GM18498 (cell line): ENCODE data around the gene RAPGEF5.
"Not testable (repeated sequence)": the region's sequence is repeated elsewhere in the genome, so short reads cannot be mapped to it uniquely, and the experiment has no call there.

ENCODE experiments used
- ATAC-seq: cut with Tn5 transposase; IDR thresholded peaks from one replicate; pipeline ENCODE4 v1.9.1; 2021; ENCODE audit warnings: mild to moderate bottlenecking, moderate library complexity; ENCODE audit not compliant: unreplicated experiment

RAPGEF5 gene

DNA sequence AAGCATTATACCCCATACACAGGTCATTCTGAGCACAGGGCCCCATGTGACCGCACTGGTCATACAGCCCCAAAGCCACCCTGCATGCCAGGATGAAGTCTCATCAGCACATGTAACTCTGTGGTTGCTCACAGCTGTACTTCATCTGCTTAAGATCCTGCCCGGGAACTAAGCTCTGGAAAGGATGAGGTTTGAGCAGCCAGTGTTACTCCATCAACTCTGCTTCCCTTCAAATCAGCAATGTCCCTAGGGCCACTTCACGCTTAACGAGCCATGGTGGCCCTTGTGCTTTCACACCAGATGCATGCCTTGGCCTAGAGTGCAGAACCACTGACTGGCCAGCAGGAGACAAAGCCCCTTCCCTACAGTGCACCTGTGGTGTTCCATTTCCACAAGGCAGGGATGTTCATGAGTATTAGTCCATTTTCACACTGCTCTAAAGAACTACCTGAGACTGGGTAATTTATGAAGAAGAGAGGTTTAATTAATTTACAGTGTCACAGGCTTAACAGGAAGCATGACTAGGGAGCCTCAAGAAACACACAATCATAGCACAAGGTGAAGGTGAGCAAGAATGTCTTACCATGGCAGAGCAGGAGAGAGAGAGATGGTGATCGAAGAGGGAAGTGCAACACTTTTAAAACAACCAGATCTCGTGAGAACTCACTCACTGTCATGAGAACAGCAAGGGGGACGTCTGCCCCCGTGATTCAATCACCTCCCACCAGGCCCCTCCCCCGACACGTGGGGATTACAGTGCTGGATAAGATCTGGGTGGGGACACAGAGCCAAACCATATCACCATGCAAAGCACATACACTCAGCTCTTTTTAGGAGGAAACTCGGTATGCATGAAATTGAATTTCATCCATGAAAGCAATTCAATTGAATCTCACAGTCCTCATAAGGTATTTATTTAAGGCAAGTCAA lies 262.3 kb downstream of the RAPGEF5 start:
- ATAC-seq = no peak

DNA sequence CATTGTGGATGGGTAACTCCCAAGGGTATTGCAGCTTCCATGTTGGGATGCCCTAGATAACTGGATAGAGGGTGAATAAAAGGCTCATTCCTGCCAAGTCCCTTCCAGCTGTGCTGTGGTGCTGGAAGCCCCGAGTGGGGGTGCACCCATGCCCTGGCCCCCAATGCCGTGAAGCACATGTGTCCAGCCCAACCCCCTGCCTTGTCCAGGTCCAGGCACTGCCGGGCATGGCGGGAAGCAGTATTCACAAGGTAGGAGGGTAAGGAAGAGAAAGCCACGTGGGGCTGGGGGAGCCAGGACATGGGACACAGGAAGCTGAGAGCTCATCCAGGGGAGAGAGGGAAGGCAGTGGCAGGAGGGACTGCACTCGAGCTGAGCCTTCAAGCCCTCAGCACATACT lies 263.0 kb downstream of the RAPGEF5 start:
- no peak for ATAC-seq

DNA sequence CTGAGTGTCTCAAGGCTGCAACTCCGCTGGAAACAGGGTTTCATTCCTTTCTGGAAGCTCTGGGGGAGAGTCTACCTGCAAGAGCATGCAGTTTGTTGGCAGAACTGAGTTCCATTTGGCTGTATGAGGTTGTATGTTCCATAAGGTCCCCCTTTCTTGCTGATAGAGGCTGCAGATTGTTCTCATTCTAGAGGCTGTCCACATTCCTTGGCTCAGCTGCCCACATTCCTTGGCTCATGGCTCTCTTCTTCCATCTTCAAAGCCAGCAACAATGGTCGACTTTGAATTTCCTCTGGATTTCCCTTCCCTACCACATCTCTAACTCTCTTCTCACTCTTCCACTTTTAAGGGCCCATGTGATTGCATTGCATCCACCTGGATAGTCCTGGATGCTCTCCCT lies 264.0 kb downstream of the RAPGEF5 start:
- ATAC-seq = no peak

DNA sequence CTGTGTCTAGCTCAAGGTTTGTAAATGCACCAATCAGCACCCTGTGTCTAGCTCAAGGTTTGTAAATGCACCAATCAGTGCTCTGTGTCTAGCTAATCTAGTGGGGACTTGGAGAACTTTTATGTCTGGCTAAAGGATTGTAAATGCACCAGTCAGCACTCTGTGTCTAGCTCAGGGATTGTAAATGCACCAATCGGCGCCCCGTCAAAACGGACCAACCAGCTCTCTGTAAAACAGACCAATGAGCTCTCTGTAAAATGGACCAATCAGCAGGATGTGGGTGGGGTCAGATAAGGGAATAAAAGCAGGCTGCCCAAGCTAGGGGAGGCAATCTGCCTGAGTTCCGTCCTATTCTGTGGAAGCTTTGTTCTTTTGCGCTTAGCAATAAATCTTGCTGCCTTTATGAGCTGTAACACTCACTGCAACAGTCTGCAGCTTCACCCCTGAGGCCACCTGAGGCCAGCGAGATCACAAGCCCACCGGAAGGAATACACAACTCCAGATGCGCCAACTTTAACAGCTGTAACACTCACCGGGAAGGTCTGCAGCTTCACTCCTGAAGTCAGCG lies 265.9 kb downstream of the RAPGEF5 start:
- ATAC-seq = not testable (repeated sequence)

DNA sequence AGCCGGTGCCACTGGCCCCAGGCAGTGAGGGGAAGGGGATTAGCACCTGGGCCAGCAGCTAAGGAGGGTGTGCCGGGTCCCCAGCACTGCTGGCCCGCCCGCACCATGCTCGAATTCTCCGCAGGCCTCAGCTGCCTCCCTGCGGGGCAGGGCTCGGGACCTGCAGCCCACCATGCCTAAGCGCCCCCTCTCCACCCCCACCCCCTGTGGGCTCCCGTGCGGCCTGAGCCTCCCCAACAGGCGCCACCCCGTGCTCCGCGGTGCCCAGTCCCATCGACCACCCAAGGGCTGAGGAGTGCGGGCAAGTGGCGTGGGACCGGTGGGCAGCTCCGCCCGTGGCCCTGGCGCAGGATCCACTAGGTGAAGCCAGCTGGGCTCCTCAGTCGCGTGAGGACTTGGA lies 266.4 kb downstream of the RAPGEF5 start:
- ATAC-seq = no peak

DNA sequence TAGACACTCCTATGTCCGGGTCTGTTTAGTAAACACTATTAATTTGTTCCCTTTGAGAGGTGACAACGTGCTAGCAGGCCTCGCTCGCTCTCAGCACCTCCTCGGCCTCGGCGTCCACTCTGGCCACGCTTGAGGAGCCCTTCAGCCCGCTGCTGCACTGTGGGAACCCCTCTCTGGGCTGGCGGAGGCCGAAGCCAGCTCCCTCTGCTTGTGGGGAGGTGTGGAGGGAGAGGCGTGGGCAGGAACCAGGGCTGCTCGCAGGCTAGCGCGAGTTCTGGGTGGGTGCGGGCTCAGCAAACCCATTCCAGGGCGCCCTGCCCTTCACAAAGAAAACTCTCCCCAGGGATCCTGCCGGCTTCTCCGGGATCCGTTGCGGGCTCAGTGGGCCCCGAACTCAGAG lies 266.8 kb downstream of the RAPGEF5 start:
- ATAC-seq = no peak

DNA sequence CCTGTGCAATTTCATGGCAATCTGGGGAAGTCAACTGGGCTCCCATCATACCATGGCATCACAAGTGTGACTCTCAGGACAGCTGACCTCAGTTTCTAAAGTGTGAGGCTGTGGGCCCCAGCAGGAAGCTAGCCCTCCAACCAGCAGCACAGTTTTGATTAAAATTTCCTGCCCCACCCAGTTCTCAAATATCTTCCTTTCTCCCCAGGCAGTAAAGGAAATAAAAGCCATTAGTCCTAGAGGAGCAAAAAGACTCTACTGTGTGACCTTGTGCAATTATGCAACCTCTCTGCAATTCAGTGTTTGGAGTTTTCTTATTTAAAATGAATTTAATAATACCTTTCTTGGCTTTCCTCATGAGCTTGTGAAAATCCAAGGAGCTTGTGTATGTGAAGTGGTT lies 268.1 kb downstream of the RAPGEF5 start:
- ATAC-seq = no peak

DNA sequence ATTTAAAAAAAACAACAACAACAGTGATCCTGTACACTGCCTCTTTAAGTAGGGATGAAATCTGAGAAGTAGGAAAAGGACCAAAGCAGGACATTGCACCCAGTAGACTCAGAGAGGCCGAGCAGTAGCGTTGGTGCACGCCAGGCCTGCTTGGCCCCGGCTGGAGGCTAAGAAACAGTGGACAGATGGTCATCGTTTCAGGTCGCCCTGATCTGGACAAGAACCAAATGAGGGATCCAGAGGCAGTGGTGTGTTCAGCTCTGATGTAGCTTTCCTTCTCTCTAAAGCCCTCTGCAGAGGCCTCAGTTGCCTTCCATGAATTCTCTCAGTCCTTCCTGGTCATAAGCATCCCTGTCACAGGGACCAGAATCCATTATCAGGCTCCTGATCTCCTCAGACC lies 269.1 kb downstream of the RAPGEF5 start:
- ATAC-seq = no peak

DNA sequence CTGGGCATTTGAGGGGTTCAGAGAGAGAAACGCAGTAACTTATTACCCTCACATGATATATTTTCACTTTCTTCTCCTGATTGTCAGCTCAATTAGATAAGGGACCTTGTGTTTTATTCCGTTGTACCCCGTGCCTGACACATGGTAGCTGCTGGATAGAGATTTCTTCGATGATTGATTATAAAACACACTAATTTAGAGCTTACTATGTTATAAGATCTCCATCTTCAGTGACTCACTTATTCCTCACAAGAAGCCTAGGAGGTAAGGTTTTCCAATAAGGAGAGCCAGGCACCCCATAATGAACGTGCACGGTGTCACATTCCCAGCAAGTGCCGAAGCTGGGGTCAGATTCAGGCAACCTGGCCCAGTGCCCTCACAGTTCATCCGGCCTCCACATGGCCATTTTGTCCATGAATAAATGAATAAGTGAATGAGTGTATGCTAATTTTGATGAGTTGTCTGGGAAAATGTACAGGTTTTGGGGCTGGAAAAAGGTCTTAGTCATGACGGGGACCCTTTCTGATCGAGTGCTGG lies 273.2 kb downstream of the RAPGEF5 start:
- ATAC-seq = no peak

DNA sequence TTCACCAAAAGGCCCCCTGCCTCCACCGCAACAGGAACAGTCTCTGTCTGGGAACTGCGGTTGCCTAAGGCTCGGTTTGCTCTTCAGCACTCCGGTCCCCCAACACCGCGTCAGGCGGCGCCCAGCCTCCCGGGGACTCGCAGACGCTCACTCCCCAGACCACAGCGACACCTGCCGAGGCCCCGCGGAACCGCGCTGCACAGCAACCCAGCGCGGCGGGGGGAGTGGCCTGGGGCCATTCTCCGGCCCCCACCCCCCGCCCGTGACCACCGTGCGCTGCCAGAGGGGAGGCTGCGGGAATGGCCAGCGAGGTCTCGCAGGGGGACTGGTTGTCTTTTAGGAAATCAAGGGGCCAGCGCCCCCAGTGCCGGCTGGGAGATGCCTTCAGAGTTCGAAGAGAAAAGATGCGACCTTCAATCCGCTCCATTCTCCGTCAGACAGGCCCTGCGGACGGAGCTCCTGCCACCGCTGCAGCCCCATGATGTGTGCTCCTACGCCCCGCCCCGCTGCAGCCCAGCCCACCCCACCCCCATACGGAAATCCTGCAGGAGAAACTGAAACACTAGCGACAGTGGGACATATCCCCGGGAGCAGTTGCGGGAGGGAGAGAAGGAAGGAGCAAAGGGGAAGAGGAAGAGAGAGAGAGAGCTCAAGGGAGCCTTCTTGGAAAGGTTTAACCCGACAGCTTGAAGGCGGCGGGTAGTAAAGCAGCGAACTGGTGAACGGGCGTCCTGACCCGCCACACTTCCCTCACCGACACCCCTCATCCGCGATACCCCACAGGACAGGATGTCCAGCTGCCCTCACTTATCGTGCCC lies 273.9 kb downstream of the RAPGEF5 start:
- peak; percentile 99 for ATAC-seq

DNA sequence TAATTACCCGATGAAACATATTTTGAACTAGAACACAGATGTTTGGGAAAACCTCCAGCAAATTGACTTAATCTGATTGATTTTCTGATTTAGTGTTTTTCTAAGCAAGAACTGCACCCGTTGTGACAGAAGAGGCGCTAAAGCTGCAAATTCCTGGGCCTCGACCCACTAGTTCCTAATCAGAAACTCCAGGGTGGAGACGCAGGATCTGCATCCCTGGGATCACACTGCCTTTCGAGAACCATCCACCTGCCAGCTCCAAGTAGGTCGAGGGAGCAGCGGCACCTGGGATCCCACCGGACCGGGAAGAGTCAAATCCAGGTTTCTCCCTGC lies 274.4 kb downstream of the RAPGEF5 start:
- ATAC-seq = peak; percentile 7

DNA sequence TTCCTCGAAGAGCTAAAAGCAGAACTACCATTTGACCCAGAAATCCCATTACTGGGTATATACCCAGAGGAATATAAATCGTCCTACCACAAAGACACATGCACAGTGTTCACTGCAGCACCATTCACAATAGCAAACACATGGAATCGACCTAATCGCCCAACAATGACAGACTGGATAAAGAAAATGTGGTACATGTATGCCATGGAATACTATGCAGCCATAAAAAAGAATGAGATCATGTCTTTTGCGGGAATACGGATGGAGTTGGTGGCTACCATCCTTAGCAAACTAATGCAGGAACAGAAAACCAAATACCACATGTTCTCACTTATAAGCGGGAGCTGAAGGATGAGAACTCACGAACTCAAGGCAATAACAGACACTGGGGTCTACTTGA lies 276.7 kb downstream of the RAPGEF5 start:
- not testable (repeated sequence) for ATAC-seq

DNA sequence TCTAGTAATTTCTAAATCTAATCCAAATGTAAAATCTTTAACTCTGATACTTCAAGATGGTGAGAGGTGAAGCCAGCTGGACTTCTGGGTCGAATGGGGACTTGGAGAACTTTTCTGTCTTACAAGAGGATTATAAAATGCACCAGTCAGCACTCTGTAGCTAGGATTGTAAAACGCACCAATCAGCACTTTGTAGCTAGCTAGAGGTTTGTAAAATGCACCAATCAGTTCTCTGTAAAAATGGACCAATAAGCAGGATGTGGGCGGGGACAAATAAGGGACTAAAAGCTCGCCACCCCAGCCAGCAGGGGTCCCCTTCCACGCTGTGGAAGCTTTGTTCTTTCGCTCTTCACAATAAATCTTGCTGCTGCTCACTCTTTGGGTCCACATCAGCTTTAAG lies 278.1 kb downstream of the RAPGEF5 start:
- not testable (repeated sequence) for ATAC-seq

DNA sequence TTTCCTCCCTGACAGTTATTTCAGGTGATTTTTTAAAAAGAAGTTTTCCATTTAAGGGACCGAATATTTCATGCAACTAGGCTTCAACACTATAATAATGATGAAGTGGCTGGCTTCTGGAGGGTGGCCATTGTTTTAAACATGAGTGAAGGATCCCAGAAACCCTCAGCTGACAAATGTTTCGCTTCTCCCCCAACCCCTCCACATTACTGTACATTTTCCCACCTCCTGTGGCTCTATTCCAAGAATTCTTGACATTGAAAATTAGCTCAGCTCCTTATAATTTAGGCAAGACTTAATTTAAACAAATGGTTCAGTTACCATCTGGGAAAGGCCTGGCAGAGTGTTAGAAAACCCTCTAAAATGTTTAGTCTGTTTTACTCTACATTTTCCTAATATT lies 281.4 kb downstream of the RAPGEF5 start:
- ATAC-seq = no peak

DNA sequence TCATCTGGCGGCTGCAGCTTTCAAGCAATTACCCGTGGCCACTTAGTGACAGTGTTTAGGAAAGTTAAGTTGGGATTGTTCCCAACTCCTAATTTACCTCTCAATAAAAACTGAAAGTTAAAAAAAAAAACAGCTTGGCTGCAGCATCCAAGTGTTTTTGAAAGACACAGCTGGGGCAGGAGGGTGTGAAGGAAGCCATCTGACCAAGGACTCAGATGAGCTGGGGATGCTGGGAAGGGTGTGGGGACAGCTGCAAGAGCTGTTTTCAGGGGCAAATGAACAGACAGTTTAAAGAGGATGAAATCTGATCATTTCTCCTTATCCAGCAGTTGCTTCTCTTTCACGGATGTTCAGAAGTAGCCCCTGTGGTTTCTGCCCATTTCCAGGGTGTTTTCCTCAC lies 282.1 kb downstream of the RAPGEF5 start:
- ATAC-seq = no peak
